GM12878 (cell line): Measurements from ENCODE around the gene ZNF780B.

ENCODE experiments used
- FOS ChIP-seq: IDR thresholded peaks from 3 replicates; pipeline ENCODE4 v1.6.1; 2011; ENCODE audit warnings: borderline replicate concordance; ENCODE audit not compliant: insufficient read length; ENCODE audit errors: extremely low read depth
- GABPA ChIP-seq: IDR thresholded peaks from 2 replicates; pipeline ENCODE4 v1.6.1; 2014; ENCODE audit warnings: antibody characterized with exemption, low read depth, mild to moderate bottlenecking, inconsistent platforms
- JUND ChIP-seq: IDR thresholded peaks from 2 replicates; pipeline ENCODE4 v1.6.1; 2012; ENCODE audit warnings: low read depth, mild to moderate bottlenecking, low read length, improper control_type of control experiment, moderate library complexity
- NFXL1 ChIP-seq: fragments of 450-650 bp; IDR thresholded peaks from 2 replicates; pipeline ENCODE4 v1.6.1; 2017; ENCODE audit warnings: antibody characterized with exemption, mild to moderate bottlenecking, borderline replicate concordance
- SP1 ChIP-seq: IDR thresholded peaks from one replicate; pipeline ENCODE4 v1.6.1; 2011; ENCODE audit warnings: low read depth, low read length
- TF ChIP-seq, protein P1 (sequence below): fragments of 150-350 bp; IDR thresholded peaks from 2 replicates; pipeline ENCODE4 v1.6.1; 2016; ENCODE audit warnings: low read depth, low read length
- TF ChIP-seq, protein P2 (sequence below): IDR thresholded peaks from 2 replicates; pipeline ENCODE4 v1.6.1; 2012; ENCODE audit warnings: low read depth, low read length, improper control_type of control experiment
- TF ChIP-seq, protein P3 (sequence below): IDR thresholded peaks from 2 replicates; pipeline ENCODE4 v1.6.1; 2012; ENCODE audit warnings: mild to moderate bottlenecking, low read depth, low read length

DNA sequence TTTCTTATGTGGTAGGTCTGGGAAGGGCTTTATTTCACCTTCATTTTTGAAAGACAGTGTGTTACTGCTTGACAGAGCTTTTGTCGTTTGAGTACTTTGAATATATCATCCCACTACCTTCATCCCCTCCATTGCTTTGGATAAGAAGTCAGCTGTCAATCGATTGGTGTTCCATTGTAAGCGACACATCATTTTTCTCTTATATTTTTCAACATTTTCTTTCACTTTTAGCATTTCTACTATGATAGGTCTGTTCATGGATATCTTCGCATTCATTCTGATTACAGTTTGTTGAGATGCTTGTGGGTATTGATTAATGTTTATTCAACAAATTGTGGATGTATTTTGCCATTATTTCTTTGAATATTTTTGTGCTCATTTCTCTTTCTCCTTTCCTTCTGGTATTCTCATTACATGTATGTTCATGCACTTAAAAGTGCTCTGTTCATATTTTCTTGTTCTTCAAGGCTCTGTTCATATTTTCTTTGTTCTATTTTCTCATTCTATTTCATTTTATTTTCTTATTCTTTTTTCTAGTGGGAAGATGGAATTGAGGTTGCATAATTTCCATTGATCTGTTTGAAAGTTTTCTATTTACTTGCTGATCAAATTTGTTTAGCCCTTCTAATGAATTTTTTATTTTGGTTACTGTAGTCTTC lies 30.0 kb downstream of the ZNF780B start:
- TF ChIP-seq JUND, result no peak
- TF ChIP-seq, protein P1, sequence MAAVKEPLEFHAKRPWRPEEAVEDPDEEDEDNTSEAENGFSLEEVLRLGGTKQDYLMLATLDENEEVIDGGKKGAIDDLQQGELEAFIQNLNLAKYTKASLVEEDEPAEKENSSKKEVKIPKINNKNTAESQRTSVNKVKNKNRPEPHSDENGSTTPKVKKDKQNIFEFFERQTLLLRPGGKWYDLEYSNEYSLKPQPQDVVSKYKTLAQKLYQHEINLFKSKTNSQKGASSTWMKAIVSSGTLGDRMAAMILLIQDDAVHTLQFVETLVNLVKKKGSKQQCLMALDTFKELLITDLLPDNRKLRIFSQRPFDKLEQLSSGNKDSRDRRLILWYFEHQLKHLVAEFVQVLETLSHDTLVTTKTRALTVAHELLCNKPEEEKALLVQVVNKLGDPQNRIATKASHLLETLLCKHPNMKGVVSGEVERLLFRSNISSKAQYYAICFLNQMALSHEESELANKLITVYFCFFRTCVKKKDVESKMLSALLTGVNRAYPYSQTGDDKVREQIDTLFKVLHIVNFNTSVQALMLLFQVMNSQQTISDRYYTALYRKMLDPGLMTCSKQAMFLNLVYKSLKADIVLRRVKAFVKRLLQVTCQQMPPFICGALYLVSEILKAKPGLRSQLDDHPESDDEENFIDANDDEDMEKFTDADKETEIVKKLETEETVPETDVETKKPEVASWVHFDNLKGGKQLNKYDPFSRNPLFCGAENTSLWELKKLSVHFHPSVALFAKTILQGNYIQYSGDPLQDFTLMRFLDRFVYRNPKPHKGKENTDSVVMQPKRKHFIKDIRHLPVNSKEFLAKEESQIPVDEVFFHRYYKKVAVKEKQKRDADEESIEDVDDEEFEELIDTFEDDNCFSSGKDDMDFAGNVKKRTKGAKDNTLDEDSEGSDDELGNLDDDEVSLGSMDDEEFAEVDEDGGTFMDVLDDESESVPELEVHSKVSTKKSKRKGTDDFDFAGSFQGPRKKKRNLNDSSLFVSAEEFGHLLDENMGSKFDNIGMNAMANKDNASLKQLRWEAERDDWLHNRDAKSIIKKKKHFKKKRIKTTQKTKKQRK, result no peak
- no peak for TF ChIP-seq FOS
- TF ChIP-seq, protein P2, sequence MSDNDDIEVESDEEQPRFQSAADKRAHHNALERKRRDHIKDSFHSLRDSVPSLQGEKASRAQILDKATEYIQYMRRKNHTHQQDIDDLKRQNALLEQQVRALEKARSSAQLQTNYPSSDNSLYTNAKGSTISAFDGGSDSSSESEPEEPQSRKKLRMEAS, result no peak
- TF ChIP-seq GABPA, result no peak
- TF ChIP-seq NFXL1, result no peak
- TF ChIP-seq SP1, result no peak
- TF ChIP-seq, protein P3, sequence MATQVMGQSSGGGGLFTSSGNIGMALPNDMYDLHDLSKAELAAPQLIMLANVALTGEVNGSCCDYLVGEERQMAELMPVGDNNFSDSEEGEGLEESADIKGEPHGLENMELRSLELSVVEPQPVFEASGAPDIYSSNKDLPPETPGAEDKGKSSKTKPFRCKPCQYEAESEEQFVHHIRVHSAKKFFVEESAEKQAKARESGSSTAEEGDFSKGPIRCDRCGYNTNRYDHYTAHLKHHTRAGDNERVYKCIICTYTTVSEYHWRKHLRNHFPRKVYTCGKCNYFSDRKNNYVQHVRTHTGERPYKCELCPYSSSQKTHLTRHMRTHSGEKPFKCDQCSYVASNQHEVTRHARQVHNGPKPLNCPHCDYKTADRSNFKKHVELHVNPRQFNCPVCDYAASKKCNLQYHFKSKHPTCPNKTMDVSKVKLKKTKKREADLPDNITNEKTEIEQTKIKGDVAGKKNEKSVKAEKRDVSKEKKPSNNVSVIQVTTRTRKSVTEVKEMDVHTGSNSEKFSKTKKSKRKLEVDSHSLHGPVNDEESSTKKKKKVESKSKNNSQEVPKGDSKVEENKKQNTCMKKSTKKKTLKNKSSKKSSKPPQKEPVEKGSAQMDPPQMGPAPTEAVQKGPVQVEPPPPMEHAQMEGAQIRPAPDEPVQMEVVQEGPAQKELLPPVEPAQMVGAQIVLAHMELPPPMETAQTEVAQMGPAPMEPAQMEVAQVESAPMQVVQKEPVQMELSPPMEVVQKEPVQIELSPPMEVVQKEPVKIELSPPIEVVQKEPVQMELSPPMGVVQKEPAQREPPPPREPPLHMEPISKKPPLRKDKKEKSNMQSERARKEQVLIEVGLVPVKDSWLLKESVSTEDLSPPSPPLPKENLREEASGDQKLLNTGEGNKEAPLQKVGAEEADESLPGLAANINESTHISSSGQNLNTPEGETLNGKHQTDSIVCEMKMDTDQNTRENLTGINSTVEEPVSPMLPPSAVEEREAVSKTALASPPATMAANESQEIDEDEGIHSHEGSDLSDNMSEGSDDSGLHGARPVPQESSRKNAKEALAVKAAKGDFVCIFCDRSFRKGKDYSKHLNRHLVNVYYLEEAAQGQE, result no peak
